Ectodermal cell (in vitro differentiated cells): ENCODE results near the gene BCAR1.
"Not testable (repeated sequence)": the region's sequence is repeated elsewhere in the genome, so short reads cannot be mapped to it uniquely, and the experiment has no call there.

Source experiments
- H3K27ac ChIP-seq: 2 replicates; pipeline ENCODE4 v1.7.0; 2013; ENCODE audit warnings: mild to moderate bottlenecking, low read depth, low read length; ENCODE audit not compliant: insufficient read depth, poor library complexity, severe bottlenecking
- H3K27me3 ChIP-seq: 2 replicates; pipeline ENCODE4 v1.7.0; 2013; ENCODE audit warnings: mild to moderate bottlenecking, low read length; ENCODE audit not compliant: insufficient read depth, control insufficient read depth, poor library complexity, severe bottlenecking
- H3K36me3 ChIP-seq: one replicate; pipeline ENCODE4 v1.7.0; 2013; ENCODE audit warnings: low read length; ENCODE audit not compliant: control insufficient read depth, insufficient read depth
- H3K4me1 ChIP-seq: one replicate; pipeline ENCODE4 v1.7.0; 2013; ENCODE audit warnings: low read length; ENCODE audit not compliant: control insufficient read depth, insufficient read depth
- H3K4me3 ChIP-seq: 2 replicates; pipeline ENCODE4 v1.7.0; 2013; ENCODE audit warnings: low read depth, low read length, control low read depth; ENCODE audit not compliant: insufficient read depth
- H3K9me3 ChIP-seq: 2 replicates; pipeline ENCODE4 v1.7.0; 2013; ENCODE audit warnings: mild to moderate bottlenecking, low read length, moderate library complexity; ENCODE audit not compliant: control insufficient read depth
- WGBS, 2 experiments: methylation state at CpG; one replicate each; pipeline ENCODE4 v1.1.7; 2013; ENCODE audit warnings: missing lambda C conversion rate in 2 of 2; 5-methylcytosine and 5-hydroxymethylcytosine counted together

The BCAR1 gene

GRCh38 chr16:75287708-75288107 is 36.3 kb upstream of the BCAR1 start:
- H3K4me1 ChIP-seq, result no peaks in the 10 kb centered on the region
- H3K9me3 ChIP-seq, result no peaks in the 10 kb centered on the region
- 89 to 90% methylated on average over 5 of the region's 5 CpGs for WGBS, 2 experiments
- H3K36me3 ChIP-seq, result peaks cover 7% of the 10 kb centered on the region
- no peak overlapping the region for H3K4me3 ChIP-seq
- H3K27ac ChIP-seq, result no peak overlapping the region
- H3K27me3 ChIP-seq, result no peaks in the 10 kb centered on the region

- no peaks in the 10 kb centered on the region for H3K9me3 ChIP-seq
- 94 to 95% methylated on average over 6 of the region's 6 CpGs for WGBS, 2 experiments
- H3K36me3 ChIP-seq, result peaks cover 4% of the 10 kb centered on the region
- no peaks in the 10 kb centered on the region for H3K27me3 ChIP-seq
- no peak overlapping the region for H3K4me3 ChIP-seq
- H3K27ac ChIP-seq, result no peak overlapping the region
- no peaks in the 10 kb centered on the region for H3K4me1 ChIP-seq
Observed at GRCh38 chr16:75286389-75286788, 35.0 kb upstream of the BCAR1 start.

- Histone ChIP-seq H3K27ac (no peak overlapping the region), H3K36me3 (no peaks in the 10 kb centered on the region), H3K27me3 (no peaks in the 10 kb centered on the region), H3K4me1 (no peaks in the 10 kb centered on the region), H3K4me3 (no peak overlapping the region), H3K9me3 (no peaks in the 10 kb centered on the region)
- WGBS, 2 experiments, result 92 to 93% methylated on average over 11 of the region's 11 CpGs
Observed at GRCh38 chr16:75282466-75283281, 31.2 kb upstream of the BCAR1 start.

GRCh38 chr16:75281826-75282225 is 30.4 kb upstream of the BCAR1 start:
- Histone ChIP-seq H3K36me3 (no peaks in the 10 kb centered on the region), H3K4me1 (no peaks in the 10 kb centered on the region), H3K27ac (no peak overlapping the region), H3K27me3 (no peaks in the 10 kb centered on the region), H3K9me3 (no peaks in the 10 kb centered on the region), H3K4me3 (no peak overlapping the region)
- 93 to 94% methylated on average over 6 of the region's 6 CpGs for WGBS, 2 experiments

- H3K27ac ChIP-seq, H3K4me1 ChIP-seq, H3K36me3 ChIP-seq, H3K27me3 ChIP-seq, H3K4me3 ChIP-seq, H3K9me3 ChIP-seq: not testable (repeated sequence)
- 90 to 92% methylated on average over 2 of the region's 2 CpGs for WGBS, 2 experiments
Observed at GRCh38 chr16:75281009-75281408, 29.6 kb upstream of the BCAR1 start.

- H3K27me3 ChIP-seq, result no peaks in the 10 kb centered on the region
- H3K4me3 ChIP-seq, result no peak overlapping the region
- no peak overlapping the region for H3K27ac ChIP-seq
- H3K9me3 ChIP-seq, result no peaks in the 10 kb centered on the region
- 92% methylated on average over 8 of the region's 8 CpGs for WGBS, 2 experiments
- H3K4me1 ChIP-seq, result no peaks in the 10 kb centered on the region
- H3K36me3 ChIP-seq, result no peaks in the 10 kb centered on the region
Observed at GRCh38 chr16:75280331-75280804, 28.9 kb upstream of the BCAR1 start.

GRCh38 chr16:75279305-75279704 is 27.9 kb upstream of the BCAR1 start:
- no peaks in the 10 kb centered on the region for H3K9me3 ChIP-seq
- H3K27me3 ChIP-seq, result no peaks in the 10 kb centered on the region
- WGBS, 2 experiments, result 63 to 64% methylated on average over 10 of the region's 10 CpGs
- no peak overlapping the region for H3K4me3 ChIP-seq
- no peaks in the 10 kb centered on the region for H3K4me1 ChIP-seq
- H3K27ac ChIP-seq, result no peak overlapping the region
- no peaks in the 10 kb centered on the region for H3K36me3 ChIP-seq

- no peak overlapping the region for H3K27ac ChIP-seq
- 88% methylated on average over 23 of the region's 23 CpGs for whole genome bisulfite sequencing, 2 experiments
- no peak overlapping the region for H3K4me3 ChIP-seq
- H3K4me1 ChIP-seq, result no peaks in the 10 kb centered on the region
- no peaks in the 10 kb centered on the region for H3K27me3 ChIP-seq
- H3K36me3 ChIP-seq, result no peaks in the 10 kb centered on the region
- H3K9me3 ChIP-seq, result no peaks in the 10 kb centered on the region
Observed at GRCh38 chr16:75273054-75273925, 21.9 kb upstream of the BCAR1 start.

GRCh38 chr16:75272629-75273028 is 21.2 kb upstream of the BCAR1 start:
- not testable (repeated sequence) for H3K36me3 ChIP-seq, H3K4me3 ChIP-seq, H3K27ac ChIP-seq, H3K9me3 ChIP-seq, H3K4me1 ChIP-seq, H3K27me3 ChIP-seq
- 94 to 95% methylated on average over 10 of the region's 10 CpGs for WGBS, 2 experiments

GRCh38 chr16:75272097-75272551 is 20.7 kb upstream of the BCAR1 start:
- H3K4me3 ChIP-seq, result no peak overlapping the region
- H3K27ac ChIP-seq, result peak overlapping the region; percentile 41
- no peaks in the 10 kb centered on the region for H3K4me1 ChIP-seq
- H3K27me3 ChIP-seq, result no peaks in the 10 kb centered on the region
- H3K9me3 ChIP-seq, result no peaks in the 10 kb centered on the region
- WGBS, 2 experiments, result 75 to 80% methylated on average over 12 of the region's 12 CpGs
- no peaks in the 10 kb centered on the region for H3K36me3 ChIP-seq
